Frontal cortex (tissue), 4 donors: ENCODE data around the gene XIRP2. TPM values are rescaled to one million over a fixed set of nuclear protein-coding genes. Genes with fewer than 3 reads are reported as not detected.

ENCODE experiments used
- DNase-seq, 2 donors: peaks; one replicate each; pipeline ENCODE4 v3.0.0; 2012; ENCODE audit warnings: low spot score in 2 of 2
- FAIRE-seq: peaks from 2 replicates; lab custom pipeline; 2012; peaks lifted over from hg19 to GRCh38; lab: Jason Lieb, UNC
- total RNA-seq: library from RNA; depleted of rRNA; stranded (reverse); fragments of >200 nt; gene quantifications from one replicate; pipeline ENCODE4 v1.2.3, GENCODE V29; 2014
- donor health status: control.
- donor health status: control.
- donor health status: control.

The XIRP2 gene
- total RNA-seq, 1 donor from 2014 or later, result 0.41 TPM

DNA sequence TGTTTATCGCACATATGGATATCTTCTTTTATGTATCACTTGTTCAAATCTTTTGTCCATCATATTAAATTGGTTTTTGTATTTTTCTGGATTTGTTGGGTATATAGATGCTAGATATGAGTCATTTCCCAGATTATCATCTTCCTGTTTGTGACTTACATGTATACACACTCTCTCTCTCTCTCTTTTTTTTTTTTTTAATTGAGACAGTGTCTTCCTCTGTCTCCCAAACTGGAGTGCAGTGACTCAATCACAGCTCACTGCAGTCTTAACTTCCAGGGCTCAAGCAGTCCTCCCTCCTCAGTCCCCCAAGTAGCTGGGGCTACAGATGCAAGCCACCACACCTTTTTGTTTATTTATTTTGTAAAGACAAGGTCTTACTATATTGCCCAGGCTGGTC, 43.8 kb downstream of the XIRP2 start:
- no peak for FAIRE-seq
- no peak for DNase-seq

DNA sequence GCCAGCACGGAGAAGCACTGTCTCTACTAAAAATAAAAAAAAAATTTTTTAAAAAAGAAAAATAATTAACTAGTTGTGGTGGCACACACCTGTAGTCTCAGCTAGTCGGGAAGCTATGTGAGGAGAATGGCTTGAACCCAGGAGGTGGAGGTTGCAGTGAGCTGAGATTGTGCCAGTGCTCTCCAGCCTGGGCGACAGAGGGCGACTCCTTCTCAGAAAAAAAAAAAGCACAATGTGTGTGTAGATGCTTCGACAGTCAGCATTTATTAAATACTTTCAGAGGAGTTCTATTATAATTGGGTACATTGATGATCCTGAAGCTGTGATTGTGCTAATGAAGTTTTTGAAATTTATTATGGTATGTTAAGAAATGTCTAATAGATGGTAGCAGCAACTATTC, 46.5 kb downstream of the XIRP2 start:
- FAIRE-seq (no peak), DNase-seq (no peak)

DNA sequence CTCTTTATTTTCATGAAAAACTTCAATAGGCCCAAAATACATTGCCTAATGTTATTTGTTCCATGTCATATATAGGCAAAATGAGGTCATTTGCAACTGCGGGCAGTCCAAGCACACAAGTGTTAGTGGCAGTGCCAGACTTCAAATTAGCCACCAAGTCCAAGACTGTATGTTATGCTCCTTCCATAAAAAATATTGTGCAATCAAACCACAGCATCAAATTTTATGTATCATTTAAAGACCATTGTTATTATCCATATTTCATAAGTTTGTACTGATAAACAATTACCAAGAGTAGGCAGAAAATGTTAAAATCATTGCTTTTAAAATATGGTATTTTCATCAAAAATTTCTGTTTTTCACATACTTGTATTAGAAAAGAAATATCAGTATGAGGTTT, 54.1 kb downstream of the XIRP2 start:
- FAIRE-seq (no peak), DNase-seq (no peak)

DNA sequence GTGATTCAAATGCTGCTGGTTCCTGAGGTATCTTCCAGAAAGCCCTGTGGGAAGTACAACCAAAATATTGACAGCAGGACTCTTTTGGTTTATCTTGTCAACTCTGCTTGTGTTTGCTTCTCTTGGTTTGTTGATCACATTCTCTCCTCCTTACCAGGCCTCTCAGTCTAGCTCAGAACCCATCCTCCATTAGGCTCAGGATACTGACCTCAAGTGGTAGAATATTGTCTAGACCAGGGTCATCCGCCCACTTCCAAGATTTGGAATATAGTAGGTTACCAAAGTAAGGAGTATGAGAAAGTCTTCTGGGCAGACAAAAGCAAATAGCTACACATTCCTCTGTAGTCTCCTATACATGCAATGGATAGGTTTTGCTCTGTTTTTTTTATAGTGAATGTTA, 56.6 kb downstream of the XIRP2 start:
- DNase-seq (no peak), FAIRE-seq (no peak)

DNA sequence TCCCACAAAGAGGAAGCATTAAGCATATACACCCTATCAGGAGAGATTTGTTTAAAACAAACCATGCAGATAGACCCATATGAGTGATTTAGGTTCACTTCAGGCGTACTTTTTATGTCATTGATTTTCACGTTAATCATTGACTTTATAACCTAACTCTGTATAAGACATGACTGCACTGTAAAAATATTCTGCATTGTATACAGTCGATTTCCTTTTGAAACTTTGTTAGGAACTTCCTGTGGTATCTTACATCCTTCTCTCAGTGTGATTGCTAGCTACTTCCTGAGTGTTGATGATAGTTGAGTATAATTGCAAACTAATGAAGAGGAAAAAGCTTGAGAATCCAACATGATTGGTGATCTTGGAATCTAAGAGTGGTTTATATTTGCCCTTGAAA, 69.4 kb downstream of the XIRP2 start:
- no peak for FAIRE-seq
- no peak for DNase-seq

DNA sequence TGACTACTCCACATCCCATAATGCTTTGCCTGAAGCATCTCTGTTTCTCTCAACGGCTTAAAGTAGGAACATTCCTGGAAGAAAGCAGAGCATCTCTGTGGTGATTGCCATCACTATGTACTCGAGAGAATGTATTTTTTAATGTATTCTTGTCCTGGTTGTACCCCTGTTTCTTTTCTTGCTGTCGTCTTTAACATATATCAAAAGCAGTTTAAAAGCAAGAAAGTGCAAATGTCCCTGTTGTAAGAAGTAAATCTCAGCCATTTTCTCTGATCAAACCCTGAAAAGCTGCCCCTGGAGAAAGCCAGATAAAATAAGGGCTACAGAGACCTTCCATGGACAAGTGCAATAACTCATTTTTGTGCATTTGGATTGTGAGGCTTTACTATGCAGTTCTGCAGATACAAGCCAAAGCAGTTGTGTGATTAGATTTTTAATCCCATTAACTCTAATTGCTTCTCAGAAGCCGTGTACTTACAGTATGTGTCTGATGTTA, 70.8 kb downstream of the XIRP2 start:
- DNase-seq, result no peak
- no peak for FAIRE-seq

DNA sequence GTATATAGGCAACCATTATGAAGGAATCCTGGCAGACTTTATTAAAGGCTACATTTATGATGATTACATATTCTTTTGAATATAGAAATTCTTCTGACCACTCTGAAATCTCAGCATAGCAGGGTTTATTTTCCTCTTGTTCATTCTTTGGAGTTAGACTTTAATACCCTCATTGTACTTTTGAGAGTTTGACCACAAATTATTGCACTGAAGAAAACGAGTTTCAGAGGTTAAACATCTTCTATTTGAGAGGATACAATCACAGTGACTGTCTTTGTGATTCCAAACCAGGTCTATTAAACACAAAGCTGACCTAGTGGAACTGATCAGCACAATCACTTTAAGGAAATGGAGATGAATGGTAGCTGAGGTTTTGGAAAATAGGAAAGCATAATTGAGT, 71.3 kb downstream of the XIRP2 start:
- no peak for FAIRE-seq
- DNase-seq, result no peak

DNA sequence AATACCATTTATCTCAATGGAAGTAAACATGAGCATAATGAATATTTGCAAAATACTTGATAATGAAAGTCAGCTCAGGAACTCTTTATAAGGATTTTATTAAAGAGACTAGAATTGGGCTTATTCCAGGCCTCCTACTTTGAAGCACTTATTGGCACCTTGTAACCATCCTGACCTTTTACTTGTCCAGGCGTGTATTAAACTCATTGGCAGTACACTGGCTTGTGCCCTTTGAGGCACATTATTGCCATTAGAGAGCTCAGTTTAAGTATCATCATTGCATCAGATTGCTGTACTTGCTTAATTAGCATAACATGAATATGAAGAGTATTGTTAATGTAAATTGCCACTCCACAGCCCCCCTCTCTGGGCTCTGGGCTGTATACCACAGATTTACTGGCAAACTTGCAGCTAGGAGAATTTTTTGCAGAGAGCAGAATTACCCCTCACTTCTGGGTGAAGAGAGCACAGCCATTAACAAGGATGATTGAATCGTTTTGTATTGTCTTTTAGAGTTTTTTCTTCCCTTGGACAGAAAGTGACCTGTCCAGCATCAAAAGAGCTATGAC, 72.5 kb downstream of the XIRP2 start:
- DNase-seq, result no peak
- FAIRE-seq, result no peak

DNA sequence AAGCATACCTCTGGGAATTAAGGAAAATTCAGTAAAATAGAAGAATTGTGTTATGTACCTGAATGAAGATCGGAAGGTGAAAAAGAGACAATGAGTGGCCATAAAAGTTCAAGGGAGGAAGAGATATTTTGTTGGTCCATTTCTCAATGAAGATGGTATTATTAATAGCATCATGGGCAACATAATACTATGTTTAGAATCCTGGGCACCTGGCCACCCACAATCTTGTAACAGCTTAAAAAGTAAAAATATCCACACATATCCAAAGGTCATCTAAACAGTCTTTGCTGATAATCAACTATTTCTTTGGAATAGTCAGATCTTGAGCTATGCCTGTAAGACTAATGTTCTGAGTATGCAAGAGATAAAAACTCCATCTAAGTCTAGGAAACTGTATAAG, 73.7 kb downstream of the XIRP2 start:
- no peak for FAIRE-seq
- no peak for DNase-seq

DNA sequence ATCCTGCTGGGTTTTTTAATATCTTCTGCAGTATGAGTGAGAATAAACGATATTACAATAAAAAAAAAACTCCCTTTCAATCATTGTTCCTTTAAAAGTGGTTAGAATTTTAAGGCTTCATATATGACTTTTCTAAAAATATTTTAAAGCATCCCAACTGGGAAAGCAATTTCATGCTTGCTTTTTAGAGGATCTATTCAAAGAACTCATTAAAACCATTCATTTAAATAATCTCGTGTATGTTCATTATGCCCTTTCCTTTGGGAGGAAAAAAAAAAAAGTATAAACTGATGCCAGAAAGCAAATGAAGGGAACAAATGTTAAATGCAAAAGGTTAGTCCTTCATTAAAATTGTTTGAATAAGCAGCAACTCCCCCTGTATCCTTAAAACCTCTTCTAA, 81.2 kb downstream of the XIRP2 start:
- DNase-seq, result no peak
- FAIRE-seq, result no peak

DNA sequence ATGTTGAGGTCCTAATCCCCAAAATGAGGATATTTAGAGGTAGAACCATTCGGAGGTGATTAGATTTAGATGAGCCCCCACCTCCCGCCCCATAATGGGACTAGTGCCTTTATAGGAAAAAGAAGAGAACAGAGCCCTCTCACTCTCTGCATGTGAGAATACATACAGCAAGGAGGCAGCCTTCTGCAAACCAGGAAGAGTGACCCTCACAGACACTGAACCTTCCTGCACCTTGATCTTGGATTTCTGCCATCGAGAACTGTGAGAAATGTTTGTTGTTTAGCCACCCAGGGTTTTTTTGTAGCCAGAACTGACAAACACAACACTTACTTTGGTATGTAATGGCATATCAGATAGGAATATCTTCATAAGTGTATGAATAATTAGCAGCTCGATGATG, 83.7 kb downstream of the XIRP2 start:
- FAIRE-seq, result no peak

DNA sequence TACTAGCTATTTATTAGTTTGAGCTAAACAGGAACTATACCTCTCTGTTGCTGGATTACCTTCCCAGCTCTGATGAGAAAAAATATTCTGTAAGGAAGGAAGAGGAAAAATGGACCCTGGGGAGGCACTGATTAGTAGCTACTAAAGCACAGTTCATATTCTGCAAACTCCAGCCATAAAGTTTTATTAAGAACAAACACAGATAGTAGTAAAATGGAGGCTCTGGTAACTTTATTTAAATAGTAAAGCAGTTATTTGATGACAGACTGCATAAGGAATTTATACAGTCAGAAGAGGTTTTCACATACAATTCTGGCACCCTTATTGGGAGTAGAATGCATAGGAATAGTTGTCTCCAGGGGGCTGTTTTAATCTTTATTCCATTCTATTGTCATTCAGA, 84.1 kb downstream of the XIRP2 start:
- no peak for FAIRE-seq
- DNase-seq, result no peak

More for the DNA sequence above, 83.7 kb downstream of the XIRP2 start:
- DNase-seq, result no peak

DNA sequence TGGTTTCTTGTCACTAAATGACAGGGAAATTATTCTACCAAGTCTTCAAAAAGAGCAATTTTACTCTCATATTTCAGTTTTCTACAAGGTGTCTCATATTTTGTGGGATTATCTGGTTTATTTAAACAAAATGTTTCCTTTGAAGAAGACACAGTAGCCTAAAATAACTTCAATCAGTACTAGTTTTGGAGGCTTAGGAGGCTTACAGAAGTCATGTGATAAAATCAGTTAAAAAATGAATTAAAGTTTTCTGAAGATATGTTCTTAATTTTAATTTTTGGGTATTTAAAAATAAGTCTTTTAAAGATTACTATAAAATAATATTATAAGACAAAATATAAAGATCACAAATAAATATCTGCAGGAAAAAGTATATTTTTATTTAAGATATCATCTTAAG, 95.9 kb downstream of the XIRP2 start:
- DNase-seq, result no peak
- FAIRE-seq, result peak; percentile 19

DNA sequence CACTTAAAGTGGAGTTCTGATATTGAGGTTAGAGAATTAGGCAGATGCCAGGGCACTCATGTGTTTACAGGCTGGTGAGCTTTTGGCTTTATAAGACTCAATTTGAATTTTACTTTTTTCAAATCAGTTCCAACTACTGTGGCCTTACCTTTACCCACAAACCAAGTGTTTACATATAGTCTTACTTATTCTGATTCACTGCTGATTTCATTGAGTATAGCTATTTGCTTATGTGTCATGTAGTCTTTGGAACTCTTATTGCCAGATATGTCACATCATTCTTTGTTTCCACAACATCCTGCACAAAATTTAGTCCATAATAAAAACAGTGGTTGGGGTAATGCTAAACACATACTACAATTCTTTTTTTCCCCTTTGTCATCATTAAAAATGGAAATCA, 96.5 kb downstream of the XIRP2 start:
- FAIRE-seq (no peak), DNase-seq (no peak)

DNA sequence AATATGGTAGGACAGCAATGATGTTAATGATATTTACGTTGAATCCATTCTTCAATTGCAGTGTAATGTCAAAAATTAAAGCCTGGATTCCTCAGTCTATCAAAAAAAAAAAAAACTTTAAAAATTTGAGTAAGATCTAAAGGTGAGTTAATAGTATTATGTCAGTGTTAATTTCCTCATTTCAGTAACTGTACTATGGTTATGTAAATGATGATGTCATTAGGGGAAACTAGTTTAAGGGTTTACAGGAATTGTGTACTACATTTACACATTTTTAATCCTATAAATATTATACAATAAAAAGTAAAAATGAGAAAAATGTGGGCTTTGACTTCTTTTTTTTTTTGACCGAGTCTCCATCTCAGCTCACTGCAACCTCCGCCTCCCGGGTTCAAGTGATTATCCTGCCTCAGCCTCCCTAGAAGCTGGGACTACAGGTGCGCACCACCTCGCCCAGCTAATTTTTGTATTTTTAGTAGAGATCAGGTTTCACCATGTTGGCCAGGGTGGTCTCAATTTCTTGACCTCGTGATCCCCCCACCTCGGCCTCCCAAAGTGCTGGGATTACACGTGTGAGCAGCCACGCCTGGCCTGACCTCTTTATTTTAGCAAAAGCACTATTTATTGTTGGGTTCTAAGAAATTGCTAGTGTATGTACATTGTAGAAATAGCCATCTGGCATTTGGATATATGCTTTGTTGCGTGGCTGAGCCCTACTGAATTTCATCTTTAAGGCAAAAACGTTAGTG, 106.5 kb downstream of the XIRP2 start:
- FAIRE-seq (no peak), DNase-seq (no peak)

DNA sequence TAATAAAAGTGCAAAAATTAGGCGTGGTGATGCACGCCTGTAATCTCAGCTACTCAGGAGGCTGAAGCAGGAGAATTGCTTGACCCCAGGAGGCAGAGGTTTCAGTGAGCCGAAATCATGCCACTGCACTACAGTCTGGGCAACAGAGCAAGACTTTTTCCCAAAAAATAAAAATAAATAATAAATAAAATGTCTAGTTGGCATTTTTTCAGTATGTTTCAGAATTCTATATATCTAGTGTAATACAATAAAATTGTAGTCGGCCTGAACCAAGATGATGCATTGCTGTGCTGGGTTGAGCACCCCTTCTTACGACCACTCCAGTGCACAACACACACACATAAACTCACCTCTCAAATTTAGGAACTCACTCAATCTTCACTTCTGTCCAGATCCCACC, 108.2 kb downstream of the XIRP2 start:
- FAIRE-seq (no peak), DNase-seq (no peak)

DNA sequence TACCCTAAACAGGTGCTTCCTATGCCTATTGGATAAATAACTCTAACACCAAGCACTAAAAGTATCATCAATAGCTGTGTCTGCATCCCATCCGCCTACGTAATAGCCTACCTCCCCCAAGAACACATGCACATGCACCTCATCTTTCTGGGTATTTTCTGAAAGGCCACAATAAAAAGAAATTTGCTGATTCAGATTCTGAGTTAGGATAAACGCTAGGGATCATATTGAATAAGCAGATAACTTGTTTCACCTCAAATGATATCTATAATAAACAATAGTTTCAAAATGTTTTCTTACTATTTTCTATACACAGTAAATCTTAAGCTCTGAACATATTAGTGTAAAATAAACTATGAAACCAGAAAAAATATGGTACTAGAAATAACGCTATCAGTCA, 112.9 kb downstream of the XIRP2 start:
- no peak for DNase-seq
- FAIRE-seq, result no peak

DNA sequence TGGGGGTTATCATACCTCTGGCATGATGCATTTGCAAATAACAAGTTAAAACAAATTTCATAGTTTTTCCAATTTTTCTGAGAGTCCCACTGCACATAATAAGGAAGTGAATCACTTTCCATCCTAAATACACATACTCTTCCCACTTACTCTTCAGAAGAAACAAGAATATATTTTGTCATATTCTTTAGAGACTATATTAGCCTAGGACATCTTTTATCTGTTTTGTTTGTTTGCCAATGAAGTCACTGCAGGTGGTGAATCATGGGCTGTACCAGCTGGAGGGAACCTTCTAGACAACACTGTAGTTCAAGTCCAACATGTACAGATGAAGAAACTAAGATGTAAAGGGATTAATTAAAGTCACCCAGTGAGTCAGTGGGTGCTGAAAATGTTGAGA, 116.8 kb downstream of the XIRP2 start:
- FAIRE-seq (no peak), DNase-seq (no peak)

DNA sequence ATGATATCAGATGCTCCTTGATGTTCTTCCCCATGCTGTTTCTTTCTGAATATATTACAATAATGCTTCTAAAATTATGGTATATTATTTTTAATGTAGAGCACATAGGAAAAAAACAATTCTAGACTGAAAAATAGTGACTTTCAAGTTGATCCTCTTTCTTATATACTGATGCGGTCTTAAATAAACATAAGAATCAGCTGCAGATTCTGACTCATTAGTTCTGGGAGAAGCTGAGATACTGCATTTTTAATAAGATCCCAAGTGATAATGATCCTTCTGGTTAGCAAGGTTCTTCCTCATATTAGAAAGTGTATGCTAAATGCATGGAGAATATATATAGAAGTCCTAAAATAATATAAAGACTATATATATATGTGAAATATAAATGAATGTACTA, 124.9 kb downstream of the XIRP2 start:
- FAIRE-seq (no peak), DNase-seq (no peak)

DNA sequence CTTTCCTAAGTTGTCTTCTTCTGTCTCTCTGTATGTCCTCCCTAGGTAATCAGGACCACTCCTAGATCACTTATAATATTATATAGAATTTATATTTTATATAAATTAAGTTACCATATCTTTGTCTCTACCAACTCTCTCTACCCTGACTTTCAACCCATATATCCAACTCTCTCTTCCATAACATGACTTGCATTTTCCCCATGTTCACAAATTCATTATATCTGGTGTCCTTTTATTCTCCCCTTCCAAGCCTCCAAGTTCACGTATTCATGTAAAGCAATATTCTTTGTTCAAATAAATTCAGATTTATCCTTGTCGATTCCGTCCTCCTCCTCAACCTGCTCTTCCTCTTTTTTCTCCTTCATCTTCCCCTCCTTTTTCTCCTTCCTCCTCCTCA, 127.5 kb downstream of the XIRP2 start:
- DNase-seq (no peak), FAIRE-seq (no peak)

DNA sequence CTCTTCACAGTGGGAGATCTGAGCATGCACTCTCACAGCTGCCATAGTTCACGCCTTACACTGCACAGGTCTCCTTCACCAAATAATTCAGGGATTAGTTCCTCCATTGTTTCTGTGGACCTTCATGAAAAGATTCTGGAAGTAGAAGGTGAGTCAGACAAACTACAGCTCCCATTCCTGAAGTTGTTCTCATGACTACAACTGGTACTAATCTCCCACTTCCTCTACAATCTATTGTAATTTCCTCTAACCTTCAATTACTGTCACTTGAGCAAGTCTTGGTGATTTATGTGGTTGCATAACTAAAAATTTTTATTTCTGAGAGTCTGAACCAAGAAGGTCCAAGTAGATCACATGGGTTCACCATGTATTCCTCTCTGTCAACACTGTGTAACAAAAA, 128.7 kb downstream of the XIRP2 start:
- FAIRE-seq (no peak), DNase-seq (no peak)

DNA sequence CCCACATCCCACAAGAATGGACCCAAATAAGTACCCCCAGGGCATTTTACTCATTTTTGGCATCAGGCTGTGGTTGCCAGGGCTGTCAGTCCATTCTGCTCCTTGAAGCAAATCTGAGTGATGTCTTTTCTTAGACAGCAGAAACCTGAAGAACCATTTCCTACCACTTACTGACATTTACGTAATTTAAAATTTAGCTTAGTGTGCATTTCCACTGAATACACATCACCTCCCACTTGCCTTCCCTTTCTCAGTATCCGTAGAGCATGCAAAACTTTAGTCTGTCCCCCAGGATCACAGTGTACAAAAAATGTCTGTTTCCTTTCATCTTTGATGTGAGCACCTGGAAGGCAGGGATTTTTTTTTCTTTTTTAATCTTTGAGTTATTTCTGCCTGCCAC, 130.3 kb downstream of the XIRP2 start:
- no peak for FAIRE-seq
- no peak for DNase-seq
